Midbrain (tissue), 1 donor: ENCODE measurements around the gene ZNF3.
"Not testable (repeated sequence)": the region's sequence is repeated elsewhere in the genome, so short reads cannot be mapped to it uniquely, and the experiment has no call there.

Experiments used
- DNase-seq: peaks from one replicate; lab custom pipeline; 2025; lab: John Stamatoyannopoulos, UW

Gene ZNF3

GRCh38 chr7:100081535-100082102 lies at the start of gene ZNF3:
ZNF3 (minus strand) TSS chr7:100081723; CDS start chr7:100077357, 4,366 bp downstream.
- peak; percentile 98 for DNase-seq

GRCh38 chr7:100130608-100131453 lies 49.3 kb upstream of the ZNF3 start:
- DNase-seq = peak; percentile 71

- DNase-seq = not testable (repeated sequence)
Measured at GRCh38 chr7:100130220-100130607, 48.7 kb upstream of the ZNF3 start.

- no peak for DNase-seq
Measured at GRCh38 chr7:100128637-100128963, 47.1 kb upstream of the ZNF3 start.

- no peak for DNase-seq
Measured at GRCh38 chr7:100127866-100128636, 46.5 kb upstream of the ZNF3 start.

- DNase-seq = peak; percentile 95
Measured at GRCh38 chr7:100126931-100127865, 45.7 kb upstream of the ZNF3 start, which contains the start of gene MBLAC1. MBLAC1 (plus strand) TSS chr7:100126967; CDS start chr7:100127396, 429 bp downstream.

GRCh38 chr7:100126239-100126930 lies 44.9 kb upstream of the ZNF3 start:
- DNase-seq = peak; percentile 70

- DNase-seq = no peak
Measured at GRCh38 chr7:100124301-100125230, 43.0 kb upstream of the ZNF3 start.

- no peak for DNase-seq
Measured at GRCh38 chr7:100122568-100122967, 41.0 kb upstream of the ZNF3 start.

GRCh38 chr7:100122067-100122466 lies 40.5 kb upstream of the ZNF3 start:
- DNase-seq = no peak

- no peak for DNase-seq
Measured at GRCh38 chr7:100120733-100121036, 39.2 kb upstream of the ZNF3 start.

GRCh38 chr7:100119970-100120732 lies 38.6 kb upstream of the ZNF3 start:
- DNase-seq = peak; percentile 85

- DNase-seq = peak; percentile 96
Measured at GRCh38 chr7:100119072-100119969, 37.8 kb upstream of the ZNF3 start, which contains the start of the genes CNPY4 and TAF6. CNPY4 (plus strand) TSS chr7:100119634; CDS start chr7:100119745, 111 bp downstream. TAF6 (minus strand) TSS chr7:100119358; CDS start chr7:100114209, 5,149 bp downstream.

GRCh38 chr7:100118388-100119071 lies 37.0 kb upstream of the ZNF3 start:
- DNase-seq = no peak

GRCh38 chr7:100115026-100115425 lies 33.5 kb upstream of the ZNF3 start:
- DNase-seq = no peak

- no peak for DNase-seq
Measured at GRCh38 chr7:100111914-100112313, 30.4 kb upstream of the ZNF3 start.

GRCh38 chr7:100111156-100111555 lies 29.6 kb upstream of the ZNF3 start:
- no peak for DNase-seq
